Bronchial epithelial cell (primary cell): ENCODE results near the gene TCF7L2. TPM values are rescaled to one million over a fixed set of nuclear protein-coding genes. Genes with fewer than 3 reads are reported as not detected.
A peak's percentile ranks its signal among the peaks of the same experiment; 100 is the strongest.
"Not testable (repeated sequence)": the region's sequence is repeated elsewhere in the genome, so short reads cannot be mapped to it uniquely, and the experiment has no call there.

Experiments used
- DNase-seq: peaks from one replicate; pipeline ENCODE4 v3.0.0-alpha.2; 2010; ENCODE audit warnings: low read depth
- FAIRE-seq: peaks from 2 replicates; lab custom pipeline; 2011; peaks lifted over from hg19 to GRCh38; lab: Jason Lieb, UNC
- H3K27me3 ChIP-seq: 2 replicates; pipeline ENCODE4 v1.5.1; 2011; ENCODE audit warnings: low read length; ENCODE audit not compliant: control insufficient read depth, insufficient read depth
- H3K36me3 ChIP-seq: 2 replicates; pipeline ENCODE4 v1.5.1; 2011; ENCODE audit warnings: low read length; ENCODE audit not compliant: control insufficient read depth, insufficient read depth
- H3K4me3 ChIP-seq: 2 replicates; pipeline ENCODE4 v1.5.1; 2011; ENCODE audit warnings: mild to moderate bottlenecking, low read depth, low read length, control low read depth
- CTCF ChIP-seq: IDR thresholded peaks from 2 replicates; pipeline ENCODE4 v1.5.1; 2011; ENCODE audit warnings: mild to moderate bottlenecking, moderate library complexity, low read length, control low read depth, inconsistent platforms; ENCODE audit not compliant: insufficient read depth, severe bottlenecking
- total RNA-seq: library from RNA; depleted of rRNA; stranded (reverse); fragments of >200 nt; gene quantifications from 2 replicates; pipeline ENCODE4 v1.2.1, GENCODE V29; 2014

The TCF7L2 gene
- total RNA-seq, 1 donor from 2014 or later = 1.1 TPM

GRCh38 chr10:113108948-113109347 is 158.9 kb downstream of the TCF7L2 start:
- FAIRE-seq (no peak), DNase-seq (no peak)
- H3K27me3 ChIP-seq = no peaks in the 10 kb centered on the region
- no peak for TF ChIP-seq CTCF
- H3K36me3 ChIP-seq = no peaks in the 10 kb centered on the region
- H3K4me3 ChIP-seq = no peak overlapping the region

GRCh38 chr10:113109482-113109881 is 159.4 kb downstream of the TCF7L2 start:
- not testable (repeated sequence) for H3K36me3 ChIP-seq, FAIRE-seq, DNase-seq, H3K4me3 ChIP-seq, H3K27me3 ChIP-seq

GRCh38 chr10:113111260-113111659 is 161.2 kb downstream of the TCF7L2 start:
- FAIRE-seq (no peak), DNase-seq (no peak)
- H3K36me3 ChIP-seq = no peaks in the 10 kb centered on the region
- H3K4me3 ChIP-seq = no peak overlapping the region
- H3K27me3 ChIP-seq = no peaks in the 10 kb centered on the region
- TF ChIP-seq CTCF = no peak

GRCh38 chr10:113111900-113112853 is 162.1 kb downstream of the TCF7L2 start:
- FAIRE-seq (peak; percentile 66), DNase-seq (peak; percentile 81)
- Histone ChIP-seq H3K27me3 (no peaks in the 10 kb centered on the region), H3K4me3 (no peak overlapping the region), H3K36me3 (no peaks in the 10 kb centered on the region)
- TF ChIP-seq CTCF = no peak

GRCh38 chr10:113113241-113113640 is 163.2 kb downstream of the TCF7L2 start:
- H3K36me3 ChIP-seq = no peaks in the 10 kb centered on the region
- no peak for FAIRE-seq

More at GRCh38 chr10:113113241-113113640, 163.2 kb downstream of the TCF7L2 start:
- TF ChIP-seq CTCF = no peak
- no peak for DNase-seq
- H3K27me3 ChIP-seq = no peaks in the 10 kb centered on the region
- no peak overlapping the region for H3K4me3 ChIP-seq
